SHP77 (cell line): Measurements from ENCODE around the gene SORBS1.
"Not testable (repeated sequence)": the region's sequence is repeated elsewhere in the genome, so short reads cannot be mapped to it uniquely, and the experiment has no call there.

Experiments used
- DNase-seq, 2 experiments: peaks; one replicate each; lab custom pipeline; 2025; lab: John Stamatoyannopoulos, UW

Gene SORBS1

GRCh38 chr10:95482501-95483233 lies 78.5 kb downstream of the SORBS1 start:
- no peak for DNase-seq

- peak; percentile 60 to 76 for DNase-seq
Measured at GRCh38 chr10:95480901-95481491, 80.2 kb downstream of the SORBS1 start.

- no peak for DNase-seq
Measured at GRCh38 chr10:95480102-95480900, 80.9 kb downstream of the SORBS1 start.

- DNase-seq: no peak
Measured at GRCh38 chr10:95478935-95479334, 82.2 kb downstream of the SORBS1 start.

GRCh38 chr10:95478185-95478584 lies 83.0 kb downstream of the SORBS1 start:
- DNase-seq: no peak

GRCh38 chr10:95477175-95477520 lies 84.0 kb downstream of the SORBS1 start:
- no peak for DNase-seq

GRCh38 chr10:95476469-95477174 lies 84.5 kb downstream of the SORBS1 start:
- DNase-seq: no peak

- no peak for DNase-seq
Measured at GRCh38 chr10:95475827-95476468, 85.2 kb downstream of the SORBS1 start.

GRCh38 chr10:95475003-95475383 lies 86.2 kb downstream of the SORBS1 start:
- no peak for DNase-seq

- peak; percentile 35 to 52 for DNase-seq
Measured at GRCh38 chr10:95474228-95475002, 86.8 kb downstream of the SORBS1 start.

- DNase-seq: no peak
Measured at GRCh38 chr10:95472304-95473088, 88.7 kb downstream of the SORBS1 start.

- DNase-seq: no peak
Measured at GRCh38 chr10:95469676-95470075, 91.5 kb downstream of the SORBS1 start.

GRCh38 chr10:95469251-95469650 lies 91.9 kb downstream of the SORBS1 start:
- DNase-seq: no peak

GRCh38 chr10:95467642-95468041 lies 93.5 kb downstream of the SORBS1 start:
- DNase-seq: not testable (repeated sequence)

- DNase-seq: no peak
Measured at GRCh38 chr10:95467162-95467599, 94.0 kb downstream of the SORBS1 start.

- DNase-seq: no peak
Measured at GRCh38 chr10:95466436-95466835, 94.7 kb downstream of the SORBS1 start.

GRCh38 chr10:95464280-95464679 lies 96.9 kb downstream of the SORBS1 start:
- no peak for DNase-seq

- no peak for DNase-seq
Measured at GRCh38 chr10:95462740-95463667, 98.2 kb downstream of the SORBS1 start.

GRCh38 chr10:95461611-95462010 lies 99.6 kb downstream of the SORBS1 start:
- DNase-seq: no peak
